ENCODE results near the gene C16orf78.

GRCh38 chr16:49378238-49378637 lies 4.6 kb downstream of the C16orf78 start:
- no peak for TF ChIP-seq CTCF (conservative IDR thresholded peaks at IDR 0.05 in 1 of 2, IDR thresholded peaks at IDR 0.05 in 1 of 2; ENCODE audit: low read depth in 1 of 2, low read length in 2 of 2)
- no peak for TF ChIP-seq EZH2 (IDR thresholded peaks at IDR 0.05; ENCODE audit: low read length, missing control alignments)
